Astrocyte of the hippocampus (primary cell): Measurements from ENCODE around the gene PYCARD.
"Not testable (repeated sequence)": the region's sequence is repeated elsewhere in the genome, so short reads cannot be mapped to it uniquely, and the experiment has no call there.

Experiments used
- DNase-seq: peaks from one replicate; pipeline ENCODE4 v3.0.0; 2011; ENCODE audit warnings: low read depth, low spot score

The PYCARD gene

GRCh38 chr16:31215287-31216162, 13.0 kb upstream of the PYCARD start:
- DNase-seq, result peak; percentile 70

- DNase-seq, result peak; percentile 35
These were observed 12.2 kb upstream of the PYCARD start for GRCh38 chr16:31214708-31215286.

- no peak for DNase-seq
These were observed 11.5 kb upstream of the PYCARD start, which contains the start of gene TRIM72 for GRCh38 chr16:31213877-31214707. TRIM72 (plus strand) TSS chr16:31214119; CDS start chr16:31214739, 620 bp downstream.

GRCh38 chr16:31213342-31213741, 10.8 kb upstream of the PYCARD start:
- DNase-seq, result no peak

- DNase-seq, result no peak
These were observed 4.2 kb upstream of the PYCARD start for GRCh38 chr16:31206776-31207175.

- no peak for DNase-seq
These were observed 2.5 kb upstream of the PYCARD start for GRCh38 chr16:31204871-31205666.

GRCh38 chr16:31201582-31202413, 762 bp downstream of the PYCARD start:
- peak; percentile 39 for DNase-seq

- DNase-seq, result no peak
These were observed 1.6 kb downstream of the PYCARD start for GRCh38 chr16:31200821-31201568.

- not testable (repeated sequence) for DNase-seq
These were observed 2.4 kb downstream of the PYCARD start for GRCh38 chr16:31200111-31200510.

- no peak for DNase-seq
These were observed 3.0 kb downstream of the PYCARD start for GRCh38 chr16:31199430-31200041.

GRCh38 chr16:31198207-31198882, 4.2 kb downstream of the PYCARD start:
- no peak for DNase-seq

GRCh38 chr16:31196324-31197088, 6.1 kb downstream of the PYCARD start:
- DNase-seq, result no peak

- not testable (repeated sequence) for DNase-seq
These were observed 6.7 kb downstream of the PYCARD start for GRCh38 chr16:31195861-31196260.

GRCh38 chr16:31194898-31195297, 7.7 kb downstream of the PYCARD start:
- no peak for DNase-seq

GRCh38 chr16:31193874-31194273, 8.7 kb downstream of the PYCARD start:
- DNase-seq, result no peak

GRCh38 chr16:31192856-31193642, 9.5 kb downstream of the PYCARD start:
- DNase-seq, result no peak
